ENCODE measurements around the gene COX18.

COX18 gene

GRCh38 chr4:73034896-73035295, 34.6 kb downstream of the COX18 start:
- H3K4me3 ChIP-seq (replicated peaks in 1 of 2; ENCODE audit: low read depth in 2 of 2, low read length in 2 of 2): no peak overlapping the region
- peak in 1 of 2 donors; percentile 10 for DNase-seq (ENCODE audit: low read depth in 2 of 2)
- no peak for TF ChIP-seq CTCF (IDR thresholded peaks at IDR 0.05; ENCODE audit: low read depth, low read length)

GRCh38 chr4:73028621-73029020, 40.9 kb downstream of the COX18 start:
- no peak overlapping the region for H3K4me3 ChIP-seq (replicated peaks in 1 of 2; ENCODE audit: low read depth in 2 of 2, low read length in 2 of 2)
- TF ChIP-seq CTCF (IDR thresholded peaks at IDR 0.05; ENCODE audit: low read depth, low read length): no peak
- no peak for DNase-seq (ENCODE audit: low read depth in 2 of 2)

- H3K4me3 ChIP-seq (replicated peaks in 1 of 2; ENCODE audit: low read depth in 2 of 2, low read length in 2 of 2): no peak overlapping the region
- TF ChIP-seq CTCF (IDR thresholded peaks at IDR 0.05; ENCODE audit: low read depth, low read length): peak; percentile 53
- peak; percentile 77 to 79 for DNase-seq (ENCODE audit: low read depth in 2 of 2)
These were observed 47.9 kb downstream of the COX18 start for GRCh38 chr4:73021634-73022033.

GRCh38 chr4:73019462-73020047, 50.0 kb downstream of the COX18 start:
- DNase-seq (ENCODE audit: low read depth in 2 of 2): peak; percentile 63 to 72
- peak; percentile 50 for TF ChIP-seq CTCF (IDR thresholded peaks at IDR 0.05; ENCODE audit: low read depth, low read length)
- H3K4me3 ChIP-seq (replicated peaks in 1 of 2; ENCODE audit: low read depth in 2 of 2, low read length in 2 of 2): no peak overlapping the region

- TF ChIP-seq CTCF (IDR thresholded peaks at IDR 0.05; ENCODE audit: low read depth, low read length): no peak
- no peak overlapping the region for H3K4me3 ChIP-seq (replicated peaks in 1 of 2; ENCODE audit: low read depth in 2 of 2, low read length in 2 of 2)
- DNase-seq (ENCODE audit: low read depth in 2 of 2): no peak
These were observed 50.9 kb downstream of the COX18 start for GRCh38 chr4:73018595-73018994.

GRCh38 chr4:73013310-73013709, 56.2 kb downstream of the COX18 start:
- TF ChIP-seq CTCF (IDR thresholded peaks at IDR 0.05; ENCODE audit: low read depth, low read length): no peak
- no peak for DNase-seq (ENCODE audit: low read depth in 2 of 2)
- no peak overlapping the region for H3K4me3 ChIP-seq (replicated peaks in 1 of 2; ENCODE audit: low read depth in 2 of 2, low read length in 2 of 2)

- DNase-seq (ENCODE audit: low read depth in 2 of 2): no peak
- no peak for TF ChIP-seq CTCF (IDR thresholded peaks at IDR 0.05; ENCODE audit: low read depth, low read length)
- H3K4me3 ChIP-seq (replicated peaks in 1 of 2; ENCODE audit: low read depth in 2 of 2, low read length in 2 of 2): no peak overlapping the region
These were observed 56.8 kb downstream of the COX18 start for GRCh38 chr4:73012673-73013072.
